ENCODE data around the gene SNED1. TPM values are rescaled to one million over a fixed set of nuclear protein-coding genes. Genes with fewer than 3 reads are reported as not detected.

SNED1 gene
- total and polyA plus RNA-seq, 2 experiments from 2014 or later = 1.5 to 2.8 TPM

DNA sequence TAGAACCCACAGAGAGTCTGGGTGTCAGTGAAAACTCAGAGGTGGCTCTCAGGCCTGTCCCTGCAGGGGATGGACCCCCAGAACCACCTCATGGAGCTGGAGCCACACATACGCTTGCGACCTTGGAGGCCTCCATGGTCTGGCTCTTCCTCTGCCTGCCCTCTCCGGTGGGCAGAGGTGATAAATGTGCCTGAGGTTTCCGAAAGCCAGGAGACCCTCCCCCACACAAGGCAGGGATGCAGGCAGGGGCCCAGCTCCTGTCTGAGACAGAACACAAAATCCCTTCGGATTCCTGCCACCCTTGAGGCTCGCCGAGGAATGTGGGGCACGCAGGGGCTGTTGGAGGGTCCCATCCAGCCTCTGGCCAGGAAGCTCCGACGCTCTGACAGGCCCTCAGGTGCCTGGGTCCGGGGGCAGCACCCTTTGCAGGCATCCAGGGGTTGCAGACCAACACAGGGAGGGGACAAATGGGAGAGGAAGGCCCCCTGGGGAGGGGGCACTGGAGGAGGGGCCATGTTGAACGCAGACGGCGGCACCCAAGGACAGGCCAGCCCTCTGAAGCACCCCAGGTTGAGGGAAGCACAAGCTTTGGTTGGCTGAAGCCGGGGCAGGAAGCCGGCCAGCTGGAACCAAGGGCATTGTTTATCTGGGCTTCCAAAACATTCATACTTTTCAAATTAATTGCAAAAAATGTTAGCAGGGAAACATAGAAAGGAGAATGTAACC is 4.1 kb upstream of the SNED1 start:
- H3K27me3 Mint-ChIP-seq (ENCODE audit: insufficient read depth, low read depth, poor library complexity) = peaks cover 10% of the 10 kb centered on the region
- Histone ChIP-seq H3K9me2 (ENCODE audit: insufficient read depth) (no peaks in the 10 kb centered on the region), H3K36me3 (ENCODE audit: insufficient read depth) (no peaks in the 10 kb centered on the region), H3K79me2 (replicated peaks; ENCODE audit: insufficient read depth) (no peaks in the 10 kb centered on the region), H4K20me1 (replicated peaks; ENCODE audit: insufficient read depth) (no peaks in the 10 kb centered on the region), H3K27ac (ENCODE audit: low read depth) (no peak overlapping the region), H2AFZ (no peak overlapping the region), H3K4me2 (no peak overlapping the region), H3F3A (replicated peaks; ENCODE audit: low read depth) (no peaks in the 10 kb centered on the region), H3K27me3 (ENCODE audit: insufficient read depth) (peaks cover 2% of the 10 kb centered on the region), H3K4me3 (no peak overlapping the region), H3K4me1 (ENCODE audit: insufficient read depth) (no peaks in the 10 kb centered on the region)
- ATAC-seq = no peak
- peaks cover 4% of the 10 kb centered on the region; the same call in 1 of the 3 replicates for H3K4me1 Mint-ChIP-seq
- H3K4me3 Mint-ChIP-seq = no peak overlapping the region
- no peak for DNase-seq (ENCODE audit: low spot score)
- no peaks in the 10 kb centered on the region; the same call in 2 of the 3 replicates for H3K36me3 Mint-ChIP-seq (ENCODE audit: low read depth)
- H3K9me3 Mint-ChIP-seq = no peaks in the 10 kb centered on the region
- TF ChIP-seq NANOG (IDR thresholded peaks at IDR 0.05; ENCODE audit: borderline replicate concordance) (no peak), JUNB (IDR thresholded peaks at IDR 0.05; ENCODE audit: unreplicated experiment) (no peak), POLR2AphosphoS5 (IDR thresholded peaks at IDR 0.05; ENCODE audit: low read depth) (no peak), EZH2 (IDR thresholded peaks at IDR 0.05; ENCODE audit: low read depth, unreplicated experiment) (no peak), ZNF114 (CRISPR knock-in tag; IDR thresholded peaks at IDR 0.05) (no peak), STAT1 (IDR thresholded peaks at IDR 0.05; ENCODE audit: unreplicated experiment) (no peak), EZH2phosphoT487 (IDR thresholded peaks at IDR 0.05; ENCODE audit: unreplicated experiment) (no peak), ZNF331 (CRISPR knock-in tag; IDR thresholded peaks at IDR 0.05; ENCODE audit: low read depth) (no peak), CREB1 (CRISPR knock-in tag; IDR thresholded peaks at IDR 0.05; ENCODE audit: low read depth) (no peak)
- TF ChIP-seq, protein P1, sequence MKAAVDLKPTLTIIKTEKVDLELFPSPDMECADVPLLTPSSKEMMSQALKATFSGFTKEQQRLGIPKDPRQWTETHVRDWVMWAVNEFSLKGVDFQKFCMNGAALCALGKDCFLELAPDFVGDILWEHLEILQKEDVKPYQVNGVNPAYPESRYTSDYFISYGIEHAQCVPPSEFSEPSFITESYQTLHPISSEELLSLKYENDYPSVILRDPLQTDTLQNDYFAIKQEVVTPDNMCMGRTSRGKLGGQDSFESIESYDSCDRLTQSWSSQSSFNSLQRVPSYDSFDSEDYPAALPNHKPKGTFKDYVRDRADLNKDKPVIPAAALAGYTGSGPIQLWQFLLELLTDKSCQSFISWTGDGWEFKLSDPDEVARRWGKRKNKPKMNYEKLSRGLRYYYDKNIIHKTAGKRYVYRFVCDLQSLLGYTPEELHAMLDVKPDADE (IDR thresholded peaks at IDR 0.05) = no peak
- TF ChIP-seq, protein P2, sequence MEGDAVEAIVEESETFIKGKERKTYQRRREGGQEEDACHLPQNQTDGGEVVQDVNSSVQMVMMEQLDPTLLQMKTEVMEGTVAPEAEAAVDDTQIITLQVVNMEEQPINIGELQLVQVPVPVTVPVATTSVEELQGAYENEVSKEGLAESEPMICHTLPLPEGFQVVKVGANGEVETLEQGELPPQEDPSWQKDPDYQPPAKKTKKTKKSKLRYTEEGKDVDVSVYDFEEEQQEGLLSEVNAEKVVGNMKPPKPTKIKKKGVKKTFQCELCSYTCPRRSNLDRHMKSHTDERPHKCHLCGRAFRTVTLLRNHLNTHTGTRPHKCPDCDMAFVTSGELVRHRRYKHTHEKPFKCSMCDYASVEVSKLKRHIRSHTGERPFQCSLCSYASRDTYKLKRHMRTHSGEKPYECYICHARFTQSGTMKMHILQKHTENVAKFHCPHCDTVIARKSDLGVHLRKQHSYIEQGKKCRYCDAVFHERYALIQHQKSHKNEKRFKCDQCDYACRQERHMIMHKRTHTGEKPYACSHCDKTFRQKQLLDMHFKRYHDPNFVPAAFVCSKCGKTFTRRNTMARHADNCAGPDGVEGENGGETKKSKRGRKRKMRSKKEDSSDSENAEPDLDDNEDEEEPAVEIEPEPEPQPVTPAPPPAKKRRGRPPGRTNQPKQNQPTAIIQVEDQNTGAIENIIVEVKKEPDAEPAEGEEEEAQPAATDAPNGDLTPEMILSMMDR (conservative IDR thresholded peaks at IDR 0.05; ENCODE audit: low read depth in 2 of 2) = no peak
- TF ChIP-seq, protein P3, sequence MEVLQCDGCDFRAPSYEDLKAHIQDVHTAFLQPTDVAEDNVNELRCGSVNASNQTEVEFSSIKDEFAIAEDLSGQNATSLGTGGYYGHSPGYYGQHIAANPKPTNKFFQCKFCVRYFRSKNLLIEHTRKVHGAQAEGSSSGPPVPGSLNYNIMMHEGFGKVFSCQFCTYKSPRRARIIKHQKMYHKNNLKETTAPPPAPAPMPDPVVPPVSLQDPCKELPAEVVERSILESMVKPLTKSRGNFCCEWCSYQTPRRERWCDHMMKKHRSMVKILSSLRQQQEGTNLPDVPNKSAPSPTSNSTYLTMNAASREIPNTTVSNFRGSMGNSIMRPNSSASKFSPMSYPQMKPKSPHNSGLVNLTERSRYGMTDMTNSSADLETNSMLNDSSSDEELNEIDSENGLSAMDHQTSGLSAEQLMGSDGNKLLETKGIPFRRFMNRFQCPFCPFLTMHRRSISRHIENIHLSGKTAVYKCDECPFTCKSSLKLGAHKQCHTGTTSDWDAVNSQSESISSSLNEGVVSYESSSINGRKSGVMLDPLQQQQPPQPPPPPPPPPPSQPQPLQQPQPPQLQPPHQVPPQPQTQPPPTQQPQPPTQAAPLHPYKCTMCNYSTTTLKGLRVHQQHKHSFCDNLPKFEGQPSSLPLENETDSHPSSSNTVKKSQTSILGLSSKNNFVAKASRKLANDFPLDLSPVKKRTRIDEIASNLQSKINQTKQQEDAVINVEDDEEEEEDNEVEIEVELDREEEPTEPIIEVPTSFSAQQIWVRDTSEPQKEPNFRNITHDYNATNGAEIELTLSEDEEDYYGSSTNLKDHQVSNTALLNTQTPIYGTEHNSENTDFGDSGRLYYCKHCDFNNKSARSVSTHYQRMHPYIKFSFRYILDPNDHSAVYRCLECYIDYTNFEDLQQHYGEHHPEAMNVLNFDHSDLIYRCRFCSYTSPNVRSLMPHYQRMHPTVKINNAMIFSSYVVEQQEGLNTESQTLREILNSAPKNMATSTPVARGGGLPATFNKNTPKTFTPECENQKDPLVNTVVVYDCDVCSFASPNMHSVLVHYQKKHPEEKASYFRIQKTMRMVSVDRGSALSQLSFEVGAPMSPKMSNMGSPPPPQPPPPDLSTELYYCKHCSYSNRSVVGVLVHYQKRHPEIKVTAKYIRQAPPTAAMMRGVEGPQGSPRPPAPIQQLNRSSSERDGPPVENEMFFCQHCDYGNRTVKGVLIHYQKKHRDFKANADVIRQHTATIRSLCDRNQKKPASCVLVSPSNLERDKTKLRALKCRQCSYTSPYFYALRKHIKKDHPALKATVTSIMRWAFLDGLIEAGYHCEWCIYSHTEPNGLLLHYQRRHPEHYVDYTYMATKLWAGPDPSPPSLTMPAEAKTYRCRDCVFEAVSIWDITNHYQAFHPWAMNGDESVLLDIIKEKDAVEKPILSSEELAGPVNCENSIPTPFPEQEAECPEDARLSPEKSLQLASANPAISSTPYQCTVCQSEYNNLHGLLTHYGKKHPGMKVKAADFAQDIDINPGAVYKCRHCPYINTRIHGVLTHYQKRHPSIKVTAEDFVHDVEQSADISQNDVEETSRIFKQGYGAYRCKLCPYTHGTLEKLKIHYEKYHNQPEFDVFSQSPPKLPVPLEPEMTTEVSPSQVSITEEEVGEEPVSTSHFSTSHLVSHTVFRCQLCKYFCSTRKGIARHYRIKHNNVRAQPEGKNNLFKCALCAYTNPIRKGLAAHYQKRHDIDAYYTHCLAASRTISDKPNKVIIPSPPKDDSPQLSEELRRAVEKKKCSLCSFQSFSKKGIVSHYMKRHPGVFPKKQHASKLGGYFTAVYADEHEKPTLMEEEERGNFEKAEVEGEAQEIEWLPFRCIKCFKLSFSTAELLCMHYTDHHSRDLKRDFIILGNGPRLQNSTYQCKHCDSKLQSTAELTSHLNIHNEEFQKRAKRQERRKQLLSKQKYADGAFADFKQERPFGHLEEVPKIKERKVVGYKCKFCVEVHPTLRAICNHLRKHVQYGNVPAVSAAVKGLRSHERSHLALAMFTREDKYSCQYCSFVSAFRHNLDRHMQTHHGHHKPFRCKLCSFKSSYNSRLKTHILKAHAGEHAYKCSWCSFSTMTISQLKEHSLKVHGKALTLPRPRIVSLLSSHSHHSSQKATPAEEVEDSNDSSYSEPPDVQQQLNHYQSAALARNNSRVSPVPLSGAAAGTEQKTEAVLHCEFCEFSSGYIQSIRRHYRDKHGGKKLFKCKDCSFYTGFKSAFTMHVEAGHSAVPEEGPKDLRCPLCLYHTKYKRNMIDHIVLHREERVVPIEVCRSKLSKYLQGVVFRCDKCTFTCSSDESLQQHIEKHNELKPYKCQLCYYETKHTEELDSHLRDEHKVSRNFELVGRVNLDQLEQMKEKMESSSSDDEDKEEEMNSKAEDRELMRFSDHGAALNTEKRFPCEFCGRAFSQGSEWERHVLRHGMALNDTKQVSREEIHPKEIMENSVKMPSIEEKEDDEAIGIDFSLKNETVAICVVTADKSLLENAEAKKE (CRISPR knock-in tag; IDR thresholded peaks at IDR 0.05) = no peak
- TF ChIP-seq, protein P4, sequence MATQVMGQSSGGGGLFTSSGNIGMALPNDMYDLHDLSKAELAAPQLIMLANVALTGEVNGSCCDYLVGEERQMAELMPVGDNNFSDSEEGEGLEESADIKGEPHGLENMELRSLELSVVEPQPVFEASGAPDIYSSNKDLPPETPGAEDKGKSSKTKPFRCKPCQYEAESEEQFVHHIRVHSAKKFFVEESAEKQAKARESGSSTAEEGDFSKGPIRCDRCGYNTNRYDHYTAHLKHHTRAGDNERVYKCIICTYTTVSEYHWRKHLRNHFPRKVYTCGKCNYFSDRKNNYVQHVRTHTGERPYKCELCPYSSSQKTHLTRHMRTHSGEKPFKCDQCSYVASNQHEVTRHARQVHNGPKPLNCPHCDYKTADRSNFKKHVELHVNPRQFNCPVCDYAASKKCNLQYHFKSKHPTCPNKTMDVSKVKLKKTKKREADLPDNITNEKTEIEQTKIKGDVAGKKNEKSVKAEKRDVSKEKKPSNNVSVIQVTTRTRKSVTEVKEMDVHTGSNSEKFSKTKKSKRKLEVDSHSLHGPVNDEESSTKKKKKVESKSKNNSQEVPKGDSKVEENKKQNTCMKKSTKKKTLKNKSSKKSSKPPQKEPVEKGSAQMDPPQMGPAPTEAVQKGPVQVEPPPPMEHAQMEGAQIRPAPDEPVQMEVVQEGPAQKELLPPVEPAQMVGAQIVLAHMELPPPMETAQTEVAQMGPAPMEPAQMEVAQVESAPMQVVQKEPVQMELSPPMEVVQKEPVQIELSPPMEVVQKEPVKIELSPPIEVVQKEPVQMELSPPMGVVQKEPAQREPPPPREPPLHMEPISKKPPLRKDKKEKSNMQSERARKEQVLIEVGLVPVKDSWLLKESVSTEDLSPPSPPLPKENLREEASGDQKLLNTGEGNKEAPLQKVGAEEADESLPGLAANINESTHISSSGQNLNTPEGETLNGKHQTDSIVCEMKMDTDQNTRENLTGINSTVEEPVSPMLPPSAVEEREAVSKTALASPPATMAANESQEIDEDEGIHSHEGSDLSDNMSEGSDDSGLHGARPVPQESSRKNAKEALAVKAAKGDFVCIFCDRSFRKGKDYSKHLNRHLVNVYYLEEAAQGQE (IDR thresholded peaks at IDR 0.05; ENCODE audit: unreplicated experiment) = no peak
- H3K27ac Mint-ChIP-seq = no peak overlapping the region

All from GM23338 (cell line).